ENCODE data around the gene RNU6-1.

- TF ChIP-seq EZH2 (IDR thresholded peaks at IDR 0.05), result no peak
- no peak for TF ChIP-seq FOXP2 (optimal IDR thresholded peaks at IDR 0.05; ENCODE audit: control extremely low read depth, extremely low read length, insufficient read depth)
Measured at GRCh38 chr15:67828278-67828968, 11.4 kb downstream of the RNU6-1 start.

Data from SK-N-MC (cell line).